K562 (cell line): ENCODE data around the gene HSPB6. TPM values are rescaled to one million over a fixed set of nuclear protein-coding genes. Genes with fewer than 3 reads are reported as not detected.

ENCODE experiments used
- ARID1B ChIP-seq: fragments of 450-650 bp; IDR thresholded peaks from 2 replicates; pipeline ENCODE4 v1.6.1; 2016; ENCODE audit warnings: antibody characterized with exemption, mild to moderate bottlenecking, inconsistent platforms
- CGGBP1 ChIP-seq: fragments of 250-450 bp; sonication (Bioruptor Pico); IDR thresholded peaks from 2 replicates; pipeline ENCODE4 v1.9.0; 2021; ENCODE audit warnings: mild to moderate bottlenecking
- CREM ChIP-seq: IDR thresholded peaks from 2 replicates; pipeline ENCODE4 v1.6.1; 2014; ENCODE audit warnings: antibody characterized with exemption, low read depth
- ESRRA ChIP-seq: fragments of 450-650 bp; IDR thresholded peaks from 2 replicates; pipeline ENCODE4 v1.6.1; 2014; ENCODE audit warnings: low read depth, mild to moderate bottlenecking, moderate library complexity, borderline replicate concordance
- FOXM1 ChIP-seq, 2 experiments: fragments of 450-650 bp in 1 of 2; sonication (generic) in 1 of 2; formaldehyde crosslinking in 1 of 2; IDR thresholded peaks; 2 replicates each; pipeline versions ENCODE4 v1.6.1 to v1.9.0; 2017 to 2022; ENCODE audit warnings: low read depth in 2 of 2, mild to moderate bottlenecking in 2 of 2, missing genetic modification reagents in 1 of 2, moderate library complexity in 1 of 2
- HEY1 ChIP-seq: fragments of 250-450 bp; sonication (Bioruptor Pico); IDR thresholded peaks from 2 replicates; pipeline ENCODE4 v1.5.0; 2020; ENCODE audit warnings: mild to moderate bottlenecking, moderate library complexity, borderline replicate concordance
- HNRNPUL1 ChIP-seq: fragments of 200-400 bp; formaldehyde crosslinking; IDR thresholded peaks from 2 replicates; pipeline ENCODE4 v1.6.1; 2017; ENCODE audit warnings: low read length
- KHSRP ChIP-seq: fragments of 450-650 bp; IDR thresholded peaks from 2 replicates; pipeline ENCODE4 v1.6.1; 2017
- MEF2A ChIP-seq: IDR thresholded peaks from 2 replicates; pipeline ENCODE4 v1.6.1; 2011; ENCODE audit warnings: low read depth, mild to moderate bottlenecking, low read length, moderate library complexity; ENCODE audit not compliant: control insufficient read depth
- MTF1 ChIP-seq: fragments of 250-450 bp; sonication (Bioruptor Pico); IDR thresholded peaks from 2 replicates; pipeline ENCODE4 v1.9.0; 2021; ENCODE audit warnings: moderate library complexity, mild to moderate bottlenecking, inconsistent platforms, borderline replicate concordance
- PRDM10 ChIP-seq: fragments of 450-650 bp; IDR thresholded peaks from 2 replicates; pipeline ENCODE4 v1.6.1; 2018; ENCODE audit not compliant: partially characterized antibody
- RB1 ChIP-seq: fragments of 450-650 bp; IDR thresholded peaks from 2 replicates; pipeline ENCODE4 v1.6.1; 2017; ENCODE audit warnings: low read depth, mild to moderate bottlenecking
- SMARCA5 ChIP-seq: fragments of 450-650 bp; IDR thresholded peaks from 2 replicates; pipeline ENCODE4 v1.6.1; 2016
- SP2 ChIP-seq: IDR thresholded peaks from 2 replicates; pipeline ENCODE4 v1.6.1; 2011; ENCODE audit warnings: mild to moderate bottlenecking, low read depth, low read length, moderate library complexity; ENCODE audit not compliant: poor library complexity, severe bottlenecking; ENCODE audit errors: extremely low read depth
- SREBF1 ChIP-seq: fragments of 150-350 bp; IDR thresholded peaks from 2 replicates; pipeline ENCODE4 v1.6.1; 2014; ENCODE audit warnings: antibody characterized with exemption, low read depth, low read length, borderline replicate concordance
- TARDBP ChIP-seq: fragments of 450-650 bp; IDR thresholded peaks from 2 replicates; pipeline ENCODE4 v1.6.1; 2016
- TCF15 ChIP-seq: fragments of 250-450 bp; sonication (Bioruptor Pico); IDR thresholded peaks from 2 replicates; pipeline ENCODE4 v1.8.0; 2022; ENCODE audit warnings: moderate library complexity, mild to moderate bottlenecking, inconsistent platforms
- ZKSCAN1 ChIP-seq: fragments of 150-350 bp; IDR thresholded peaks from 2 replicates; pipeline ENCODE4 v1.6.1; 2016; ENCODE audit warnings: low read depth, low read length
- ZNF212 ChIP-seq: fragments of 450-650 bp; formaldehyde crosslinking; IDR thresholded peaks from 2 replicates; pipeline ENCODE4 v1.4.0; 2020; ENCODE audit warnings: mild to moderate bottlenecking
- ZNF24 ChIP-seq: fragments of 450-650 bp; IDR thresholded peaks from 2 replicates; pipeline ENCODE4 v1.6.1; 2016
- ZNF354B ChIP-seq: fragments of 250-450 bp; sonication (Bioruptor Pico); IDR thresholded peaks from 2 replicates; pipeline ENCODE4 v1.4.0; 2020
- ZNF445 ChIP-seq: fragments of 250-450 bp; sonication (Bioruptor Pico); IDR thresholded peaks from 2 replicates; pipeline ENCODE4 v1.4.0; 2020; ENCODE audit warnings: low read depth, mild to moderate bottlenecking, moderate library complexity
- ZNF583 ChIP-seq: fragments of 250-450 bp; sonication (Bioruptor Pico); IDR thresholded peaks from 2 replicates; pipeline ENCODE4 v1.4.0; 2020
- ZNF77 ChIP-seq: fragments of 250-450 bp; sonication (Bioruptor Pico); IDR thresholded peaks from 2 replicates; pipeline ENCODE4 v1.5.0; 2020
- polyA plus RNA-seq, 8 experiments: library from polyadenylated mRNA; depleted of rRNA in 4 of 8; stranded (reverse) in 5 of 8; unstranded in 3 of 8; fragments of >200 nt; fragmentation: Nextera tagmentation in 2 of 8; fragmentation: Illumina TruSeq in 1 of 8; extraction: Ambion mirVana in 2 of 8; extraction: Trizol in 1 of 8; gene quantifications; 2 replicates each; pipeline versions ENCODE4 v1.2.1 to v1.2.3, GENCODE V29; 2011 to 2014; ENCODE audit warnings: inconsistent platforms in 1 of 8, missing spikeins in 1 of 8
- total RNA-seq, 7 experiments: library from RNA; depleted of rRNA in 6 of 7; stranded (reverse); fragments of >200 nt in 6 of 7; fragmentation: Illumina TruSeq in 2 of 7; extraction: Trizol in 2 of 7; gene quantifications; 2 replicates each; pipeline versions ENCODE4 v1.2.1 to v1.2.3, GENCODE V29; 2011 to 2021; ENCODE audit warnings: low replicate concordance in 1 of 7

Gene HSPB6
- total and polyA plus RNA-seq, 9 of the 15 experiments (the other 6 are each of a cell fraction or from before 2014, with no cell fraction given) = 0.55 TPM; not detected in 8

- TF ChIP-seq MEF2A = no peak
- TF ChIP-seq CGGBP1 (CRISPR knock-in tag) = no peak
- no peak for TF ChIP-seq MTF1
- no peak for TF ChIP-seq ZNF212 (CRISPR knock-in tag)
- TF ChIP-seq SMARCA5 = 0 out of 2 replicates have a peak, but pooled peaks have one; percentile 14
- peak; percentile 20; the same call in 1 of the 2 replicates for TF ChIP-seq CREM
- no peak for TF ChIP-seq SREBF1
- no peak for TF ChIP-seq HNRNPUL1
- no peak for TF ChIP-seq FOXM1 (IDR thresholded peaks at IDR 0.05; ENCODE audit: low read depth)
- no peak for TF ChIP-seq FOXM1 (CRISPR knock-in tag; IDR thresholded peaks at IDR 0.05; ENCODE audit: low read depth)
- TF ChIP-seq ESRRA = peak; percentile 50; the same call in 1 of the 2 replicates
- TF ChIP-seq HEY1 (CRISPR knock-in tag) = no peak
- TF ChIP-seq ARID1B = peak; percentile 8
- TF ChIP-seq TARDBP = peak; percentile 60; the same call in 1 of the 2 replicates
- TF ChIP-seq RB1 = no peak; the same call in 1 of the 2 replicates
- TF ChIP-seq SP2 = peak; percentile 45
- no peak for TF ChIP-seq PRDM10
- no peak for TF ChIP-seq ZNF583 (CRISPR knock-in tag)
- TF ChIP-seq ZNF77 = no peak
- no peak for TF ChIP-seq ZNF445
- no peak for TF ChIP-seq TCF15 (CRISPR knock-in tag)
- no peak for TF ChIP-seq ZKSCAN1
- TF ChIP-seq KHSRP = no peak
- TF ChIP-seq ZNF354B = no peak
- TF ChIP-seq ZNF24 = 0 out of 2 replicates have a peak, but pooled peaks have one; percentile 17
Observed at GRCh38 chr19:35740423-35741202, 16.2 kb downstream of the HSPB6 start (continued).
